Activated CD8-positive, alpha-beta T cell treated with anti-CD3 and anti-CD28 coated beads, Interleukin-2, amount 10 ng/mL, durations not matched to agents 7 days and 5 days (primary cell): ENCODE measurements around the gene DUSP1. TPM values are rescaled to one million over a fixed set of nuclear protein-coding genes. Genes with fewer than 3 reads are reported as not detected.

ENCODE experiments used
- ATAC-seq: fragments of 150-1000 bp; cut with Tn5 transposase; one replicate; pipeline ENCODE4 v1.10.0; 2021; ENCODE audit warnings: moderate library complexity
- CTCF ChIA-PET: fragments of 350-600 bp; sonication (Branson Sonifier 250); formaldehyde crosslinking; loops from one replicate; lab custom pipeline; 2021; ENCODE audit warnings: antibody characterized with exemption; lab: Charles Lee
- POLR2A ChIA-PET: fragments of 350-600 bp; sonication (Branson Sonifier 250); formaldehyde crosslinking; loops from one replicate; lab custom pipeline; 2021; ENCODE audit warnings: antibody characterized with exemption; lab: Charles Lee
- DNase-seq: peaks from one replicate; pipeline ENCODE4 v3.0.0-alpha.2; 2020
- H3K27ac Mint-ChIP-seq: one replicate; pipeline ENCODE4 v1.8.0; 2021; ENCODE audit warnings: mild to moderate bottlenecking, mixed read lengths
- H3K27me3 Mint-ChIP-seq: one replicate; pipeline ENCODE4 v1.8.0; 2021; ENCODE audit warnings: low read depth, mixed read lengths
- H3K36me3 Mint-ChIP-seq: one replicate; pipeline ENCODE4 v1.8.0; 2021; ENCODE audit warnings: low read depth, mixed read lengths
- H3K4me1 Mint-ChIP-seq: one replicate; pipeline ENCODE4 v1.8.0; 2021; ENCODE audit warnings: low read depth, mixed read lengths
- H3K4me3 Mint-ChIP-seq: one replicate; pipeline ENCODE4 v1.8.0; 2021; ENCODE audit warnings: mild to moderate bottlenecking, mixed read lengths
- H3K9me3 Mint-ChIP-seq: one replicate; pipeline ENCODE4 v1.8.0; 2022; ENCODE audit warnings: mixed read lengths; ENCODE audit not compliant: insufficient read depth
- total RNA-seq, 2 experiments: library from RNA; stranded (reverse); gene quantifications; one replicate each; pipeline ENCODE4 v1.2.3, GENCODE V29; 2021

DUSP1 gene
- total RNA-seq, 2 experiments from 2014 or later = 55.6 to 56.6 TPM

GRCh38 chr5:172768573-172769341, 2.2 kb downstream of the DUSP1 start:
- H3K27me3 Mint-ChIP-seq = no peaks in the 10 kb centered on the region
- H3K4me1 Mint-ChIP-seq = peaks cover 63% of the 10 kb centered on the region
- no peak for ATAC-seq
- H3K36me3 Mint-ChIP-seq = peaks cover 19% of the 10 kb centered on the region
- CTCF ChIA-PET = interaction anchor here (4.6 kb wide), 1 partner anchor 55 kb away, joined by 59 read pairs; no protein-coding TSS in a partner anchor
- POLR2A ChIA-PET = interaction anchor here (0.6 to 0.7 kb wide), 2 partner anchors 32 to 325 kb away, joined by 3 to 4 read pairs; no protein-coding TSS in a partner anchor
- H3K27ac Mint-ChIP-seq = no peak overlapping the region
- DNase-seq = no peak
- no peaks in the 10 kb centered on the region for H3K9me3 Mint-ChIP-seq
- peak overlapping the region; percentile 25 for H3K4me3 Mint-ChIP-seq

DNA sequence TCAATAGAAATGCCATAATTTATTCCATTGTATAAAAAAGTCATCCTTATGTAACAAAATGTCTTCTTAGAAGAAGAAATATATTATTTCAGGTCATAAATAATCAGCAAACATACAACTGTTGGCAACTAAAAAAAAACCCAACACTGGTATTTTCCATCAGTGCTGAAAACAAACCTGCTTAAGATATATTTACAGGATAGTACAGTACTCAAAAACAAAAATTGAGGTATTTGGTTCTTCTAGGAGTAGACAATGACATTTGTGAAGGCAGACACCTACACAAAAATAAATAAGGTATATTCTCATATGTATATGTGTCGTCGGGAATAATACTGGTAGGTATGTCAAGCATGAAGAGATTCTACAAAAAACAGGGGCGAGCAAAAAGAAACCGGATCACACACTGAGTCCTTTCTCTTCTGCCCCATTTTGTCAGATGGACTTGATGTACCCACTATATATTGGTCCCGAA, 2.9 kb downstream of the DUSP1 start:
- Mint-ChIP-seq H3K27me3 (no peaks in the 10 kb centered on the region), H3K27ac (no peak overlapping the region), H3K4me1 (peaks cover 57% of the 10 kb centered on the region), H3K9me3 (no peaks in the 10 kb centered on the region), H3K36me3 (peaks cover 19% of the 10 kb centered on the region), H3K4me3 (no peak overlapping the region)
- DNase-seq (no peak), ATAC-seq (no peak)
- ChIA-PET CTCF (no interaction called here), POLR2A (no interaction called here)

DNA sequence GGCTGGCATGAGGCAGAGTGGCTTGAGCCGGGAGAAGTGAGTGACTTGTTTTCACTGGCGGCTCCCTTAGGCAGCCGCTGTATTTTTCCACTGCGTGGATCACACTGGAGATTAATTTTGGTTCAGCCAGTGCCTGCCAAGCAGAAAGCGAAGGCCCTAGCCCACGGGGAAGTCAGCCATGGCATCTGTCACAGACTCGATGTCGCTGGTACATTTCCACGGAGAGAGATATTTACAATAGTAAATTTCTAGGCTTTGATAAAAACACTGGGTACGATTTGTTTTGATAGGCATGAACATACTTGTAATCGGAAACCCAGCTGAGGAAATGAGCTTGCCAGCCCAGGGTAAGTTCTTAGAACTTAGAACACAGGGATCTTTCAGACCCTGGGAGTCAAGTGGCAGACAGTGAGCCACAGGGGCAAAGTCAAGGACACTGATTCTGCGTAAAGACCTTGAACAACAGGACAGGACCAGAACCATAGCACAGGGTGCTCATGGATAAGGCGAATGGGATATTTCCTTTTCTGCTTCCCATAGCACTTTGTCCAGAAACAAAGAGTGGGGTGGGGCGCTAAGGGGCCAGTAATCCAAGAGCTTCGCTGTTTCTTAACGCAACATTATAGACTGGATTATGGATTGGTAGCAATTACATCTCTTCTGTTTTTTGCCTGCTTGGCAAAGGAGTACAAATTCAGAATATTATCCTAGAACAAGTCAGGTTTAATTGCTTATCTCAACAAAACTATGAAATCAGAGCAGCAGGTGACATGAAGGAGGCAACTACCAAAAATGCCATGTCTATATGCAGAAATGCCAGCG, 4.5 kb downstream of the DUSP1 start:
- peaks cover 19% of the 10 kb centered on the region for H3K36me3 Mint-ChIP-seq
- no peak overlapping the region for H3K27ac Mint-ChIP-seq
- no peaks in the 10 kb centered on the region for H3K9me3 Mint-ChIP-seq
- ChIA-PET POLR2A (interaction anchor here (2.1 kb wide), 1 partner anchor 12 kb away, joined by 15 read pairs; no protein-coding TSS in a partner anchor), CTCF (no interaction called here)
- H3K4me1 Mint-ChIP-seq = peaks cover 43% of the 10 kb centered on the region
- no peak overlapping the region for H3K4me3 Mint-ChIP-seq
- ATAC-seq (no peak), DNase-seq (no peak)
- H3K27me3 Mint-ChIP-seq = no peaks in the 10 kb centered on the region

DNA sequence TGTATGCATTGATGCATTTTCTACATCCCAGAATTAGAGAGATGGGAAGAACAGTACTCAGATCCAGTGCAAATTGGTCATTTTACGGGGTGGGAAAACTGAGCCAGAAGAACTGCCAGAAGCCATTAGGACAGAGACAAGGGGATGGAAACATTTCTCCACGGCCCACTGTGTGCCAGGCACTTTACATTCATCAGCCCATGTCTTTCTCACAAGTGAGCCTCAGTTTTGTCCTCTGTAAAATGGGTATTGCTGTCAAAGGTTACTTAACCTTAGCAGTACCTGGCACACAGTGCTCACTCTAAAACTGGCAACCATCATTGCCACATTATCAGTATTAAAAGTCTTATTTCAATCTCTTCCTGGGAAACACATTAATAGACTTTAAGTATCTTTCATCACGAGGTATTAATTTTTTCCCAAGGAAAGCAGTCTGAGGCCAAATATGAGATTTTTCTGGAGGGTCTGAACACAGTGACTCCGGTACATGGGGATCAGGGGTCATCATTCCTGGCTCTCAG, 5.2 kb downstream of the DUSP1 start:
- Mint-ChIP-seq H3K4me3 (peak overlapping the region; percentile 77), H3K27ac (peak overlapping the region; percentile 89), H3K27me3 (peaks cover 6% of the 10 kb centered on the region), H3K9me3 (no peaks in the 10 kb centered on the region), H3K36me3 (peaks cover 18% of the 10 kb centered on the region), H3K4me1 (peaks cover 42% of the 10 kb centered on the region)
- ChIA-PET POLR2A (interaction anchor here (2.1 kb wide), 1 partner anchor 12 kb away, joined by 15 read pairs; no protein-coding TSS in a partner anchor), CTCF (interaction anchor here (1.0 to 1.9 kb wide), 4 partner anchors 13 to 166 kb away, joined by 3 to 14 read pairs (median 4); no protein-coding TSS in a partner anchor)
- DNase-seq = no peak
- peak; percentile 2 for ATAC-seq

DNA sequence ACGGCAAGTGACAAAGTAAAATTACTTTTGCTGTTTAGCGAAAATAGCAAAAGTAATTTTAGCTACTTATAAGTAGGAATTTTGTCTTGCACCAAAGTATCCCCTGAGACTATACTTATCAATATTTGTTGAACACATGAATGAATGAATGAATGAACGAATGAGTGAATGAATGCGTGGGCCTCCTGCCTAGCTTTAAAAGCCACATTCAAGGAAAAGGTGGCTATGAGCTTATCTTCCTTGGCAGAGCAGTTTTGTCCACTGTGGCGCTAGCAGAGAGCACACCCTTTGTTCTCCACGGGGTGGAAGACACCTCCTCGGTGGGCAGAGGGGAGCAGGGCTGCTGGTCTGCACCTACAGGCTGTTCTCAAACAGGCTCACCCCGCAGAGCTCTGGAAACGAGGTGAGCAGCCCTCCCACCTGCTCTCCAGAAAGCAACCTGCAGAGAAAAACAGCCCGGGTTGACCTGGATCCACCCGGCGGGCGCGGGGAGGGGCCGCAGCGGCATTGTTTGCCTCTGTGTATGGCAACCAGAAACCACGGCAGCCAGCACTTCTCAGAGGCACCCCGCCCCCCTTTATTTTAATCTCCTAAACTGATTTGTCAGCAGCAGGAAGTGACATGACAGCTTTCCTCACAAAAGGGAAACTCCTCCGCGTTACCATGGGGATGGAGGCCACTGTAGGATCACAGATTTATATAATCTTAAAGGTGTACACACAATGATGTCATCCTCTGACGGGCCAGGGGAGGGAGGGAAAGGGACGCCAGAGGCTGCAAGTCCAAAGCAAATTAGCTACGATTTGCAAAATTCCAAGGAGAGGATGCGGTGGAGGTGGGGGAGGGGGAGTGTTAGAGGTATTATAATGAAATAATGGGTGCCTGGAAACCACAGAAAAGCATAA, 5.9 kb downstream of the DUSP1 start:
- peak overlapping the region; percentile 89 for H3K27ac Mint-ChIP-seq
- ATAC-seq (peak; percentile 73), DNase-seq (peak; percentile 98)
- ChIA-PET POLR2A (interaction anchor here (0.6 to 2.1 kb wide), 7 partner anchors 11 to 299 kb away, joined by 3 to 15 read pairs (median 3); no protein-coding TSS in a partner anchor), CTCF (interaction anchor here (0.7 to 1.9 kb wide), 10 partner anchors 12 to 788 kb away, joined by 3 to 14 read pairs (median 3); partner anchors contain the start of gene RPL26L1)
- H3K4me1 Mint-ChIP-seq = peaks cover 40% of the 10 kb centered on the region
- peak overlapping the region; percentile 77 for H3K4me3 Mint-ChIP-seq
- no peaks in the 10 kb centered on the region for H3K9me3 Mint-ChIP-seq
- H3K36me3 Mint-ChIP-seq = peaks cover 18% of the 10 kb centered on the region
- H3K27me3 Mint-ChIP-seq = peaks cover 6% of the 10 kb centered on the region

DNA sequence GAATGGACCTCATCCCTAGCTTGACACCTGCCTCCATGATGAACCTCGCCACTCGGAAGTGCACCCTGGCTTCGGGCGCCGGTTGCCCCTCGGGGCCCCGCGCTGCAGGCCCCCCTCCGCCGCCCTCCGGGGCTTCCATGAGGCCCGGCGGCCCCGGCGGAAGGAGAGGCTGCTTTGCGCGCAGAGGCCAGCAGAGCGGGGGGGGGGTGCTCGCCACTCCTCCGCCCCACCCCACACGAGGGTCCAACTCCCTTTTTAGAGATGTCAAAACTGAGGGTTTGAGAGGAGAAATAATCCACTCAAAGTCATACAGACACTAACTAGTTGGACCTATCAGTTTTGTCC, 7.9 kb downstream of the DUSP1 start:
- ATAC-seq (no peak), DNase-seq (no peak)
- Mint-ChIP-seq H3K4me3 (no peak overlapping the region), H3K9me3 (no peaks in the 10 kb centered on the region), H3K4me1 (peaks cover 24% of the 10 kb centered on the region), H3K27me3 (peaks cover 7% of the 10 kb centered on the region), H3K36me3 (peaks cover 4% of the 10 kb centered on the region), H3K27ac (no peak overlapping the region)
- ChIA-PET POLR2A (no interaction called here), CTCF (no interaction called here)

DNA sequence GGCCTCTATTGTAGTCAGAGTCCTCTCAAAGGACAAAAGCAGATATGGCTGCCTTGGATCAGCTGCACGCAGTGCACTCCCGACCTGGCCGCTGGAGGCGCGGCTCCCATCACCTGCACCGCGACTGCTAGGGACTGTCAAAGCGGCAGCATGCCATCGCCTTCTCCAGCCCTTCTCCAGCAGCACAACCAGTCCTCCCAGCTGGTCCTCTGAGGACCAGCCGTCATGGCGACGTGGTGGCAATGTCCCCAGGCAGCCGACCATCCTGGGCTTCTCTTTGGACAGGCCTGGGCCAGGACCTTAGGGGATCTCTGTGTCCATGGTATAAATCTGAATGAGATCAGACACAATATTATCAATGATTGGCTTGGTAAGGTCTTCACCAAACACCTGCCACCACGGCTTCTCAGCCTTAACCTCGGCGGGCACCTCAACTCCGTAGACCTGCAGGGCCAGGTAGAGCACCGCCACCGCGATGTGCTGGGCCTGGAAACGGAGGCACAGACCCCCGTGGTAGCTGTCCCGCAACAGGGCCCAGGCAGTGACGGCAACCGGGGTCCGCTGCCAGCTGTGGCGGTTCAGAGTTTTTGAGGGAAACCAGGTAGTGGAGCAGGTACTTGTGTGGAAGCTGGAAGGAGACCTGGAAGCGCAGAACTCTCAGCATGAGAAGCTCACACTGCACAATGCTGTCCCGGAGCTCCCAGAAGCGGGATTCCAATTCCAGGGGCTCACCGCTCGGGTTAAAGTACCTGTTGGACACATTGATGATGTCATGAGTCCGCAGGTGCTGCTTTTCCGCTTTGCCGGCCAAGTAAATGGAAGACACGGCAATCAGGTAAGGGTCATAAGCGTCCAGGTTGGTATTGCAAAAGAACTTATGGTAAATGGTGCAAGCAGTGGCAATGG, 8.5 kb downstream of the DUSP1 start:
- ChIA-PET POLR2A (no interaction called here), CTCF (interaction anchor here (0.9 kb wide), 1 partner anchor 48 kb away, joined by 4 read pairs; no protein-coding TSS in a partner anchor)
- H3K4me1 Mint-ChIP-seq = peaks cover 24% of the 10 kb centered on the region
- no peaks in the 10 kb centered on the region for H3K9me3 Mint-ChIP-seq
- peaks cover 7% of the 10 kb centered on the region for H3K27me3 Mint-ChIP-seq
- H3K4me3 Mint-ChIP-seq = no peak overlapping the region
- H3K27ac Mint-ChIP-seq = no peak overlapping the region
- no peaks in the 10 kb centered on the region for H3K36me3 Mint-ChIP-seq
- DNase-seq = no peak
- ATAC-seq = no peak

DNA sequence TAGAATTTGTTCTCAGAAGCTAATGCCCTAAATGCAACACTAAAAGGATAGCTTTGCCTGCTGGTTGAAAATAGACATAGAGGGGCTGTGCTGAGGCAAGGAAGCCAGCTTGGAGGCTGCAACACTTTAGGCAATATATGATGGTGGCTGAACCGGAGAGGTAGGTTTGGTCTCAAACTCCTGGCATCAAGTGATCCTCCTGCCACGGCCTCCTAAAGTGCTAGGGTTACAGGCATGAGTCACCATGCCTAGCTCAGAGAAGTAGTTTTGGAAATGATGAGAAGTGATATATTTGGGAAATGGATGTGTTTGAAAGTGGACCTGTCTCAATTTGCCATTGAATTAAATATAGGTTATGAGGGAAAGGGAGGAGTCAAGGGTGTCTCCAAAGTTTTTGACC, 10.0 kb downstream of the DUSP1 start:
- no peak for DNase-seq
- Mint-ChIP-seq H3K27me3 (peaks cover 7% of the 10 kb centered on the region), H3K4me3 (no peak overlapping the region), H3K27ac (no peak overlapping the region), H3K36me3 (no peaks in the 10 kb centered on the region), H3K4me1 (peaks cover 15% of the 10 kb centered on the region), H3K9me3 (no peaks in the 10 kb centered on the region)
- no peak for ATAC-seq
- ChIA-PET CTCF (interaction anchor here (0.7 to 2.6 kb wide), 5 partner anchors 9 to 172 kb away, joined by 3 to 11 read pairs (median 5); partner anchors contain the start of gene DUSP1), POLR2A (interaction anchor here (1.3 kb wide), 1 partner anchor 9 kb away, joined by 4 read pairs; no protein-coding TSS in a partner anchor)

DNA sequence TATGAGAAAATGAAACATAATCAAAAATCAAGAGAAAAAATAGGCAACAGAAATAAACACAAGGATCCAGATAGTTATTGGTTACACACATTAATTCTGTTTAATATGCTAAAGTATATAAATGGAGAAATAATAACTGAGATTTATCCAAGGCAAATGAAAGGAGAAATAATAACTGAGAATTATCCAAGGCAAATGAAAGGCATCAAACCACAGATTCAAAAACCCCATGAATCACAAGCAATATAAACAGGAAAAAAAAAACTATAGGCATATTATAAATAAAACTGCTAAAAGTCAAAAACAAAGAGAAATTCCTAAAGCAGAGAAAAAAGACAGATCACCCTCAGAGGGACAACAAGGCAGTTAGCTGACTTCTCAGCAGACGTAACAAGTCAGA, 10.9 kb downstream of the DUSP1 start:
- POLR2A ChIA-PET = interaction anchor here (1.3 kb wide), 1 partner anchor 10 kb away, joined by 4 read pairs; no protein-coding TSS in a partner anchor
- no peak for ATAC-seq
- Mint-ChIP-seq H3K36me3 (no peaks in the 10 kb centered on the region), H3K27me3 (peaks cover 7% of the 10 kb centered on the region), H3K27ac (no peak overlapping the region), H3K4me3 (no peak overlapping the region), H3K4me1 (peaks cover 7% of the 10 kb centered on the region), H3K9me3 (no peaks in the 10 kb centered on the region)
- no peak for DNase-seq
- CTCF ChIA-PET = interaction anchor here (0.9 to 2.6 kb wide), 3 partner anchors 12 to 173 kb away, joined by 5 to 11 read pairs (median 10); no protein-coding TSS in a partner anchor

DNA sequence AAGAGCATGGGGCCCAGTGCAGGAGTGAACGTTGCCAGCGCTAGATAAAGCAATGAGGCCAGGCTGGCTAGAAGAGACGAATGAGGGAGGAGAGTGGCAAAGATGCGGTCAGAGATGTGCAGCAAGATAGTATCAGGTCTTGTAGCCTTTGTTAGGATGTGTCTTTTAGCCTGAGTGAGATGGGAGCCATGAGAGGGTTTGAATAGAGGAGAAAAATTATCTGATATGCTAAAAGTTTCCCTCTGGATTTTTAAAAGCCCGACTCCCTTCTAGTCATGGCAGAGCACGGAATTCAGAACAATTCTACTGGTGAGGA, 12.2 kb downstream of the DUSP1 start:
- Mint-ChIP-seq H3K9me3 (no peaks in the 10 kb centered on the region), H3K27me3 (peaks cover 7% of the 10 kb centered on the region), H3K36me3 (no peaks in the 10 kb centered on the region), H3K27ac (no peak overlapping the region), H3K4me3 (no peak overlapping the region), H3K4me1 (no peaks in the 10 kb centered on the region)
- ChIA-PET CTCF (no interaction called here), POLR2A (no interaction called here)
- no peak for DNase-seq
- ATAC-seq = no peak
